Fibroblast of skin of left quadriceps (primary cell): Measurements from ENCODE around the gene DLG3.
"Not testable (repeated sequence)": the region's sequence is repeated elsewhere in the genome, so short reads cannot be mapped to it uniquely, and the experiment has no call there.

Experiments used
- DNase-seq, 2 experiments: peaks; one replicate each; pipeline ENCODE4 v3.0.0-alpha.2; 2013; ENCODE audit warnings: low read depth in 2 of 2

Gene DLG3

GRCh38 chrX:70476934-70477733, 32.5 kb downstream of the DLG3 start:
- DNase-seq = no peak

GRCh38 chrX:70477734-70478075, 33.1 kb downstream of the DLG3 start:
- DNase-seq = no peak

DNA sequence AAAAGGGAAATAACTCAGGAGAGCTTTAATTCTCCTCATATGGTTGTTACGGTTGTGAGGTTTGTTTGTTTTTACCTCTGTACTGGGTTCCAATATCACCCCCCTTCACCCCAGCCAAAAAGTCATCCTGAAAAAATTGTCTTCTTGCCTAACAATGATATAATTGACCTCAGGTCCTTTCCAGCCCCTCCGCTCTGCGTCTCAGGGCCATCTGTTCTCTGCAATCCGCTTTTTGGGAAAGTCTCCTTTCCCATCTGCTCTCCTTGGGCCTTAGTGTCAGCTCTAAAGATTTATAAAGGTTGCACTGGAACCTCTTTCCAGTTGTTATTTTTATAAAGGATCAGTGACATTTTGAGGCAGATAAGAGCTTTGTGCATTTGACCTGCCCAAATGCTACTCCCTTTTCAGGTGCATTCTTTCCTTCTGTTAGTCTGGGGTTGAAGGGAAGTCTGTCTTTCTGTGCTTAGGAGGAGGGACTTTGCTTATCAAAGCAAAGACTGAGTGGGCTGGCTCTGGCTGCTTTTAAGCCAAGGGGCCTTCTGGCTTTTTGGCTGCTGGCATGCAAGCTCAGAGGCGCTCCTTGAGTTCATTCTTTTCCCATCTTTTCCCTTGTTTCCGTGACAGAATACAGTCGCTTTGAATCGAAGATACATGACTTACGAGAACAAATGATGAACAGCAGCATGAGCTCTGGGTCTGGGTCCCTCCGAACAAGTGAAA, 34.1 kb downstream of the DLG3 start:
- no peak for DNase-seq

DNA sequence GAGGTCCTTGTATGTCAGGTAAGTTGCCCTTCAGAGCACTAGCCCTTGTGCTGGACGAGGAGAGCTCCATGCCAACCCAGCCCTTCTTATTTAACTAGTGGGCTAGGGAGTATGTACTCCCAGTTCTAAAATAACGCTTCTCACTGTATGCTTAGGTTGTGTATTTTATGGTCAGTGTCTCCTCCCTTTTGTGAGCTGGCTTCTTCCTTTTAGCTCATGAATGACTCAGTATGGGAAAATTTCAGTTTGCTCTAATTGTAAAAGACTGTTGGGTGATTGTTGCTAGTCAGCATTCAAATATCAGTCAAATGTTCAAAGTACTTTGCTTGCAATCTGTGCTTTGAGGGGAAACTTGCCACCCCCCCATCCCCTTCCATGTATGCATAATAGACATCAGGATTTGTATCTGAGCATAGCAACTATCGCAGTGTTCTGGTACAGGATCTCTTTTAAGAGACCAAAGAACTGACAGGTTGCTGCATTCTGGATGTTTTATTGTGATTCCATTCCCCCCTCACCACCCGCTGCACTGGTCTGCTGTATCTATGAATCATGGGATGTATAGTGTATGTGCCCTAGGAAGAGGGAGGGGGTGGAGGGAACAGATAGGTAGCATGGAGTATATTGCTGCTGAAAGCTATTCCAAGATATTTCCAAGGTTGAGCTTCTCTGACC, 34.7 kb downstream of the DLG3 start:
- peak in 1 of 2 experiments; percentile 35 for DNase-seq

GRCh38 chrX:70479922-70480659, 35.5 kb downstream of the DLG3 start:
- no peak for DNase-seq

DNA sequence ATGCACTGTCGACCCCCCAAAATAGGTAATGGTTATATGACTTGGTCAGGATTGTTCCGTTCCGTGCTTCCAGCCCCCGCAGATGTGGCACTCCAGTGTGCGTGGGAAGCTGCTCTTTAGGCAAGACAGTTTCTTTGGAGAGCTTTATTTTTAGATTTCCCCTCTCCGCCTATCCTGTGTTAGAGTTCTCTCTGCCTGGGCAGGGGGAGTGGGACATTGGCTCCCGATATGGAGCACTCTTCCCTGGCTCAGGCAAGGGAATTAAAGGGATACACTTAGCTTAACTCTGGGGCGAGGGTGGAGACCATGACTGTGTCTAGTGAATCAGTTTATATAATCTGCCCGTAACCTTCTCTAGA, 36.0 kb downstream of the DLG3 start:
- no peak for DNase-seq

- DNase-seq = no peak
These were observed 37.0 kb downstream of the DLG3 start for GRCh38 chrX:70481471-70482270.

- no peak for DNase-seq
These were observed 37.7 kb downstream of the DLG3 start for GRCh38 chrX:70482300-70482699.

GRCh38 chrX:70485466-70485865, 40.8 kb downstream of the DLG3 start:
- DNase-seq = no peak

DNA sequence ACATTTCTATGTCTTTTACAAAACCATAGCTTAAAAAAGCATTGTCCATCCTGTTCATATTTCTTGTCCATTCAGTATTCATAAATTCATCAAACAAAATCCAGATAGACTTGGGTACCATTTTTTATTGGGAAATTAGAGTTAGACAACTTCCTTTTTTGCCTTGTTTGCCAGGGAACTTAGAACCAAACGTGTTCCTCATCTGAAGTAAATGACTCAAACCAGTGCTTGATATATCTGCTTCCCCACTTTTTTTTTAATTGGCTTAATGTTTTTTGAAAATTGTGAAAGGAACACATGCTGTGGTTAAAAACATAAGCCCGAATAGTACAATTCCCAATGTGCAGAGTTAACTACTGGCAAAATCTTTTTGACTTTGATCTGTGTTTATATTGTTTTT, 44.2 kb downstream of the DLG3 start:
- no peak for DNase-seq

DNA sequence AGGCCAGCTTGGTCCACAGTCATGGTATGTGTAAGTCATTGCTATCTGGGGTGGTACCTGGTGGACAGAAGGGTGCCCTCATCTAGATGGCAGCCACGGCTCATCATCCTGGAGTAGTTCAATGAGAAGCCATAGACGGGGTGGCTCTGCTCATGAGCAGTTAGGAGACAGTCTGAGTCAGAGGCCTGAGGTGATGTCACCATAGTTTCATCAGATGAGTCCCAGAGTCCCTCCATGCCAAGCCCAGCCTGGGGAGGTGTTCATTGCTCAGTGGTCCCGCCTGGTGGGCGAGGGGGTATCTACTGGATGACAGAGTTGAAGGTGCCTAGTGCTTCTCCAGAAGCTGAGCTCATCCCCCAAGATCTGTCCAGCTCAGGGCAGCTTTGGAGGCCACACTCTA, 49.8 kb downstream of the DLG3 start:
- DNase-seq = no peak

GRCh38 chrX:70496491-70496890, 51.9 kb downstream of the DLG3 start:
- no peak for DNase-seq

DNA sequence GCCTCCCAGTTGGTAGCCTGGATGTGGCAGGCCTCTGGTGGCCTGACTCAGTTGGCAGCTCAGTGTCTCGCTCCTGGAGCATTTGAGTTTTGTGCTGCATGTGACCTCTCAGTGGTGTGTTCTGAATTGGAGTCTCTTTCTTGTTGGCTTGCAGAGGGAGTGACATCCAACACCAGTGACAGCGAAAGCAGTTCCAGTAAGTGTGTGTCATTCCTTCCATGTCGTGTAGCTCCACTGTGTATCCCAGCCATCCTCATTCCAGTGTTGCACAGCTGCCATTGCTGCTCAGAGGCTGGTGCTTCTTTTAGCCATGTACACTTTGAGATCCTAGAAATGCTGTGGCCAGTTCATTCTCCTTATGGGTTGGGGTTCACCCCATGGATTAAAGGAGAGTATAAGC, 52.4 kb downstream of the DLG3 start:
- DNase-seq = no peak

GRCh38 chrX:70498129-70498528, 53.5 kb downstream of the DLG3 start:
- DNase-seq = no peak

DNA sequence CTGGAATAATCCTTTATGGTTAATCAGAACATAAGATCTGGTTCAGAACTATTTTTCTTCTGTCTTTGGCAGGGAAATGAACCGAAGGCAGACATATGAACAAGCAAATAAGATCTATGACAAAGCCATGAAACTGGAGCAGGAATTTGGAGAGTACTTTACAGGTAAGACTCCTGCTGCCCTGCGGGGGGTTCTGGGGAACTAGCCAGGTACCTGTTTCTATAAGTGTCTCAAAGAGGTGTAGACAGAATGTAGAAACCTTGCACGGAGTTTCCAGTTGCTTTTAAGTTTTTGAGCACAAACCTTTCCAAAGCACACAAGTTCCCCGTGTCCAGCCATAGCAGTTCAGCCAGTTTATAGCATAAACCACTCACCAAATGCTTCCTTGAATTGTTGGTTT, 56.2 kb downstream of the DLG3 start:
- no peak for DNase-seq

GRCh38 chrX:70504772-70505450, 60.3 kb downstream of the DLG3 start:
- no peak for DNase-seq

DNA sequence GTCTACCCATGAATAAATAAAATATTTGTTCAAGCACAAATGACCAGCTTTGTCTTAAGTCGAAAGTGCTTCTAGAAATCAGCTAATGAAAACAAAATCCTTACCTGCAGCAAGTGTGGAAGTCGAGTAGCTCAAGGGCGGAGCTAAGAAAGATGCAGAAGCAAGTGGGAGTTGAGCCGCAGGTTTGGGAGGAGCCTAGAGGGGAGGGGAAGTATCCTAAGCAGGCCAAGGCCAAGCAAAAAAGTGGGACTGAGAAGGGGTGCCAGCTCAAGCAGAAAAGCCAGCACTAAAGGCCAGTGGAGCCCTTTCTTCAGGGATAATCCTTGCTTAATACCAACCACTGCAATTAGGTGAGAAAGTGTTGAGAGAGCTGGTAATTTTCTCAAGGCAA, 60.8 kb downstream of the DLG3 start:
- no peak for DNase-seq

- peak in 1 of 2 experiments; percentile 1 for DNase-seq
These were observed 63.8 kb downstream of the DLG3 start for GRCh38 chrX:70508296-70508911.

DNA sequence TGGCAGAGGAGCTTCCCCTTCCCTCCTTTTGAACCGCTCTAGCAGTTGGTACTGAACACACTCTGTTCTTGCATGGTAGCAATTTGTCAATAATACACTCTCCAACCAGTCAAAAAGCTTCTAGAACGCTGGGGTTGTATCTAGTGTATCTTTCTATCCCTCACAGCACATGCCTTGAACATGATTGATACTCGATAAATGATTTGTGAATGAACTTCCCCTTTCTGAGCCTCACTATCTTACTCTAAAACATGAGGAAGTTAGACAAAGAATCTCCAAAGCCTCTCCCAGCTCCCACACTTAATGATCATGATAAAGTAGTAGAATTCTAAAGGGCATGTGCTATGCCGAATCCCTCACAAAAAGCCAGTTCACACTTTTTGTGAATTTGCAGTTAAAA, 64.4 kb downstream of the DLG3 start:
- no peak for DNase-seq

DNA sequence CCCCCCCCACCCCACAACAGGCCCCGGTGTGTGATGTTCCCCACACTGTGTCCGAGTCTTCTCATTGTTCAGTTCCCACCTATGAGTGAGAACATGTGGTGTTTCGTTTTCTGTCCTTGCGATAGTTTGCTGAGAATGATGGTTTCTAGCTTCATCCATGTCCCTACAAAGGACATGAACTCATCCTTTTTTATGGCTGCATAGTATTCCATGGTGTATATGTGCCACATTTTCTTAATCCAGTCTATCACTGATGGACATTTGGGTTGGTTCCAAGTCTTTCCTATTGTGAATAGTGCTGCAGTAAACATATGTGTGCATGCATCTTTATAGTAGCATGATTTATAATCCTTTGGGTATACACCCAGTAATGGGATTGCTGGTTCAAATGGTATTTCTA, 70.6 kb downstream of the DLG3 start:
- not testable (repeated sequence) for DNase-seq
